HG03108 (cell line): ENCODE results near the gene DCXR.

Source experiments
- ATAC-seq: cut with Tn5 transposase; IDR thresholded peaks from one replicate; pipeline ENCODE4 v1.9.1; 2021; ENCODE audit warnings: moderate library complexity; ENCODE audit not compliant: unreplicated experiment

The DCXR gene

GRCh38 chr17:82013772-82014321 lies 23.6 kb downstream of the DCXR start:
- ATAC-seq: no peak

- no peak for ATAC-seq
Observed at GRCh38 chr17:82013341-82013740, 24.2 kb downstream of the DCXR start.

- no peak for ATAC-seq
Observed at GRCh38 chr17:82012640-82013295, 24.7 kb downstream of the DCXR start.

- no peak for ATAC-seq
Observed at GRCh38 chr17:82012261-82012639, 25.2 kb downstream of the DCXR start.

GRCh38 chr17:82011617-82012187 lies 25.8 kb downstream of the DCXR start:
- no peak for ATAC-seq

- no peak for ATAC-seq
Observed at GRCh38 chr17:82010575-82011525, 26.6 kb downstream of the DCXR start.

- no peak for ATAC-seq
Observed at GRCh38 chr17:82009413-82009812, 28.1 kb downstream of the DCXR start.

- ATAC-seq: no peak
Observed at GRCh38 chr17:82008941-82009405, 28.5 kb downstream of the DCXR start.

GRCh38 chr17:82008258-82008940 lies 29.1 kb downstream of the DCXR start:
- no peak for ATAC-seq

- no peak for ATAC-seq
Observed at GRCh38 chr17:82007495-82008257, 29.8 kb downstream of the DCXR start.

- no peak for ATAC-seq
Observed at GRCh38 chr17:82007228-82007494, 30.3 kb downstream of the DCXR start.

- ATAC-seq: no peak
Observed at GRCh38 chr17:82006468-82007227, 30.8 kb downstream of the DCXR start.

- ATAC-seq: no peak
Observed at GRCh38 chr17:82005701-82006348, 31.7 kb downstream of the DCXR start.

GRCh38 chr17:82004517-82005455 lies 32.7 kb downstream of the DCXR start:
- ATAC-seq: no peak

GRCh38 chr17:82003411-82004381 lies 33.8 kb downstream of the DCXR start:
- no peak for ATAC-seq

GRCh38 chr17:82001571-82002056 lies 35.9 kb downstream of the DCXR start:
- no peak for ATAC-seq
